Measurements from ENCODE around the gene ATOH8.

DNA sequence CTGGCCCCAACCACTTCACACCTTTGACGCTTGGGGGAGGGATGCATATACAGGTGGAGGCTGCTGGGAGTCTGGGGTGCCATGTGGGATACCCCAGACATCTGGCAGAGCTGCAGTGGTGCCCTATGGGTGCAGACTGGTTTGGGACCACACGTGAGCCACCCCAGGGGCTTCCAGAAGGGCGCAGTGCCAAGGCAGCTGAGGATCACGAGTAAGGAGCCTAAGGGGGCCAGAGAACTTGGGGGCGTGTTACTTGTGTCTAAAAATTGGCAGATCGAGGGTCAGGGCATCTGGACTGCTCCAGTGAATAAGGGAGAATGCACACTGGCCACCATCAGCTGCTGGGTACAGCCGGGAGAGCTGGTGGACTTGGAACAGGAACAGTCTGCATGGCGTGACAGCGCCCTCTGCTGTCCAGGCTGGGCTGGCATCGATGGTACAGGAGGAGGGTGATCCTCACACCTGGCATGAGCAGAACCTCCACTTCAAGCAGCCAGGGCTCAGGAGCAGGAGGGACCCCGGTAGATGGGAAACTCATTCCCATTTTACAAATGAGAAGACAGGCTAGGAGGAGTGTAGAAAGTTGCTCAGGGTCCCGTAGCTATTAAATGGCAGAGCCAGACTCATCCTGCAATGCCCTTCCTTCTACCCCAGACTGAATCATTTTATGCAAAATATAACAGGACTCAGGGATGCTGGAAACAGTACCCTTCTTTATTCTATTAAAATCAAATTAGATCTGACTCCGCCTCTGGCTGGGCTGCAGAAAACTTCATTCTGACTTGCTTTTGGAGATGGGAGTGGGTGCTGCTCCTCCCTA, 60.4 kb downstream of the ATOH8 start:
- TF ChIP-seq POLR2A (IDR thresholded peaks at IDR 0.05; ENCODE audit: low read depth, low read length) (no peak), POLR2AphosphoS5 (IDR thresholded peaks at IDR 0.05; ENCODE audit: insufficient read depth, low read depth, low read length) (no peak)

All from endothelial cell of umbilical vein (primary cell).